LNCaP clone FGC (cell line): ENCODE data around the gene ARHGAP24.

Experiments used
- DNase-seq: peaks from one replicate; pipeline ENCODE4 v3.0.0-alpha.2; 2011; ENCODE audit warnings: low read depth
- H3K4me3 ChIP-seq: 2 replicates; pipeline ENCODE4 v1.5.1; 2011; ENCODE audit warnings: mild to moderate bottlenecking, low read depth, low read length, control low read depth
- TF ChIP-seq, protein P1 (sequence below): IDR thresholded peaks from 2 replicates; pipeline ENCODE4 v1.5.1; 2012; ENCODE audit warnings: mild to moderate bottlenecking; ENCODE audit not compliant: control insufficient read depth, insufficient read depth; ENCODE audit errors: extremely low read depth

The ARHGAP24 gene

DNA sequence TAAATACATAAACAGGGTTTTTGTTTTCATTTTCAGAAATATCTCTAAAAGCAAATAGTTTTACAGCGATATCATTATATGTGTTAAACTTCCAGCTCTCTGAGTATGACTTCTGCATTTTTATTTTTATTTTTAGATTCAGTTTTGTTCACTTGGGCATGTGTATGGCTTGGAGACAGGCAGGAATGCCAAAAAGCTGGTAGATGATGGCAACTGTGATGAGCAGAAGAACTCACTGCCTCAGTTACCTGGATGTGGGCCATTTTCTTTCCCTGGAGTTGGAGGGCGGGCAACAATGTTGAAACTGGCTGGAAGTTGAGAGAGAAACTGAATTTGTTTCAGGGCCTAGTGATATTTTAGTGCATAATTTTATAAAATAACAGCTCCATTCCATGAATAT is 266.4 kb downstream of the ARHGAP24 start:
- no peak overlapping the region for H3K4me3 ChIP-seq
- TF ChIP-seq, protein P1, sequence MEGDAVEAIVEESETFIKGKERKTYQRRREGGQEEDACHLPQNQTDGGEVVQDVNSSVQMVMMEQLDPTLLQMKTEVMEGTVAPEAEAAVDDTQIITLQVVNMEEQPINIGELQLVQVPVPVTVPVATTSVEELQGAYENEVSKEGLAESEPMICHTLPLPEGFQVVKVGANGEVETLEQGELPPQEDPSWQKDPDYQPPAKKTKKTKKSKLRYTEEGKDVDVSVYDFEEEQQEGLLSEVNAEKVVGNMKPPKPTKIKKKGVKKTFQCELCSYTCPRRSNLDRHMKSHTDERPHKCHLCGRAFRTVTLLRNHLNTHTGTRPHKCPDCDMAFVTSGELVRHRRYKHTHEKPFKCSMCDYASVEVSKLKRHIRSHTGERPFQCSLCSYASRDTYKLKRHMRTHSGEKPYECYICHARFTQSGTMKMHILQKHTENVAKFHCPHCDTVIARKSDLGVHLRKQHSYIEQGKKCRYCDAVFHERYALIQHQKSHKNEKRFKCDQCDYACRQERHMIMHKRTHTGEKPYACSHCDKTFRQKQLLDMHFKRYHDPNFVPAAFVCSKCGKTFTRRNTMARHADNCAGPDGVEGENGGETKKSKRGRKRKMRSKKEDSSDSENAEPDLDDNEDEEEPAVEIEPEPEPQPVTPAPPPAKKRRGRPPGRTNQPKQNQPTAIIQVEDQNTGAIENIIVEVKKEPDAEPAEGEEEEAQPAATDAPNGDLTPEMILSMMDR, result no peak
- no peak for DNase-seq

DNA sequence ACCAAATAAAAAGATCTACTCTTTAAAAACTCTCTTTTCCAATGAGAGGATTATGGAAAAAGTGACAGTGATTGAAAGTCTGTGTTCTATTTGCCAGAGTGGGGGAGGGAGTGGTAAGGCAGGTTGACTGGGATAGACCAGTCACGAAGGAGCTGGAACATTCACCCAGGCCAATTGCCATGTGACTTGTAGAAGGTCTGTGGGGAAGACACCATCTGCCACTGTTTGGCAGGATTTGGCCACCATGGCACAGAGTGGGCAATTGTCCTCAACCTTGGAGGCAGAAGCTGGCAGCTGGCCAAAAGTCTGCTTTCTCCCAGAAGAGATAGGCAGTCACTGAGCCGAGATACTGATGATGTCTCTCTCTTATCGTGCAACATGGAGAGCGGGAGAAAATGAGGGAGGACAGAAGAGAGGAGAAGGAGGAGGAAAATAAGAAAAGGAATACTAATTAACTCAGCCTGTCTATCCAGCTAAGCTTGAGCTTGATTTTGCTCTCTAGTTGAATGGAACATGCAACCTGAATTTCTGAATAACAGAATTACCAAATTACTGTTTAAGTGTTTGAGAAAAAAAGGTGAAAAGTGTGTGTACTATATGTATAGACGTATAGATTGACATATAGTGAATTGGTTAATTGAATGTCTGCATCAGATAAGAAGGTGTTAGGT is 267.1 kb downstream of the ARHGAP24 start:
- TF ChIP-seq, protein P1, result no peak
- no peak for DNase-seq

DNA sequence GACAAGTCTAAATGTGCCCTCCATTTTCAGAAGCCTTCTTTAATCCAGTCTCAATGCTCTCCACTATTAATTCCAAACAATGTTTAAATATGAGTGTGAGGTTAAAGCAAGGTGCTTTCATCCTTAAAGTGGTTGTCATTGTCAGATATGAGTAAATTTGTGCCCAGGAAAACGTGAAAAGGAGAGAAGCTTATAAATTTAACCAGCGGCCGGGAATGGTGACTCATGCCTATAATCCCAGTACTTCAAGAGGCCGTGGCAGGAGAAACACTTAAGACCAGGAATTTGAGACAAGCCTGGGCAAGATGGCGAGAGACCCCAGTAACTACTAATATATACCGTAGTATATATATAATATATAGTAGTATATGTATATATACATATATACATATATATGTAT is 270.0 kb downstream of the ARHGAP24 start:
- no peak for DNase-seq
- H3K4me3 ChIP-seq, result no peak overlapping the region
- TF ChIP-seq, protein P1, result no peak

More for the DNA sequence above, 267.1 kb downstream of the ARHGAP24 start:
- no peak overlapping the region for H3K4me3 ChIP-seq

DNA sequence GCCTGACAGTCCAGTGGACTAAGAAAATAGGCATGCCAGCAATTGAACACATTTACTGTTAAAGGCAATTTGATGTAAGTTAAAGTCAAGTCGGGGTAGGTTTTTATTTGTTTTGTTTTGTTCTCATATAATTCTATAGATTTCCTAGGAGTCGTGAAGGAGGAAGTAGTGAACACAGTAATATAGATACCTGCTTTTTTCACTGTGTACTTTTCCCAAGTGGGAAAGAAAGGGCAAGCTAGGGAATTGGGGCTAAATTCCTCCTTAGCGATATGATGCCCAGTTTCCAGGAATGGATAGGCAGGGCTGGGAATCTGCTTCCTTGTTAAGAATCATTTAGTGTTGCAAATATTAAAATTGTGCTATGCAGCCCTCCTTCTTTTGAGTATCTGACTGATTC is 271.0 kb downstream of the ARHGAP24 start:
- H3K4me3 ChIP-seq, result no peak overlapping the region
- DNase-seq, result no peak
- TF ChIP-seq, protein P1, result no peak

DNA sequence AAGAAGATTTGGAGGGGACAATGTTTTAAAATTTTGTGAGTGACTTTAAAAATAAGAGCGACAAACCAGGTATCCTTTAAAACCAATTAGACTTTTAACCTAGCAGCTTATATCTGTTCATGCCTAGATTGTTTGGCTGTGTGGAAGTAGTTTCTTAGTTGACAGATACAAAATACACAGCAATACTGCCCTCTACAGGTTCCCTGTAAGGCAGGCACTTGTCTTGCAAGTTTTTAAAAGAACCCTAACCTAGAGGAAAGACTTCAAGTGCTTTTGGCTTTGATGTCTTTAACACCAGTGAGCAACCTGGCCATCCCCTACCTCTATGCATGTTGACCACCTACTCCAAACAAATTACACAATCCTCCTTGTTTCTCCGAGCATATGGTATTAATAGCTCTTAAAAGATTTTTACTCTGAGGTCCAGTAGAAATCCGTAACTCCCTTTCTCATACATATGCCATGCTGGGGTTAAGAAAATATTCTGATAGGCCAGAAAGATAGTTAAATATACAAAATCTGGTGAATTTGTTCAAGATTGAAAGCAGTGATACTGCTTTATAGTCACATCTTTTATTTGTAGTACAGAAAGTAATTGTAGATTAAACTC is 273.0 kb downstream of the ARHGAP24 start:
- TF ChIP-seq, protein P1, result peak; percentile 84
- peak; percentile 63 for DNase-seq
- H3K4me3 ChIP-seq, result no peak overlapping the region

DNA sequence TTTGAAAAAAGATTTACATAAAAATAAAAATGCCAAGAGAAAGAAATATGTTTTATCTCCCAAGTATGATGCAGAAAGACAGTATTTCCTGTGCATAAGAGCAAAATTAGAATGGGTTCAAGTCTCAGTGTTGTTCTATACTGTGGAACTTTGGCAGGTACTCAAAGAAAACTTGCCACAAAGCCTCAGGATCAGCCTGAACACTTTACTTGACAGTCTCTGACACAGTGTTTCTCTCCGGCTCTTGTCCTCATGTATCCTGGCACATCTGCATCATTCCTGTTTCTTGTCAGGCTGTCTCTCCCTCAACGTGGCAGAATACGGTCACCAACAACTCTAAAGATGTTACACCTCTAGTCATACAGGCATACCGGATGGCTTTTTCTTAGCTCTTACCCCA is 273.7 kb downstream of the ARHGAP24 start:
- no peak overlapping the region for H3K4me3 ChIP-seq
- no peak for DNase-seq
- TF ChIP-seq, protein P1, result no peak

DNA sequence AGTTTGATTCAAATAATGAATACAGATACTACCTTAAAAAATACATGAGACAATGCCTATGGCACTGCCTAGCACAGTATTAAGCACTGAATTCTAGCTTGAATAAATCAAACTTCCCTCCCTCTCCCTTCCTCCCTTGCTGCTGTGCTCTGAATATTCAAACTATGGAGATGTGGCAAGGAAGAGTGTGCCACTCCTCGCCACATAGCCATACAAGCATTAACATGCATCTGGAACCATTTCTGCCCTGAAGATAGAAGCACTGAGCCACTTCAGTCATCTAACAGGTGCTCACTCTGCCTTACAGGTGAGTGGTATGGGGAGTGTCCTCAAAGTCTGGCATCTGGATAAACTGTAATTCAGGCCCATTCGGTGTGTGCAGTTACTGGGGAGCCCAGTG is 276.9 kb downstream of the ARHGAP24 start:
- TF ChIP-seq, protein P1, result no peak
- H3K4me3 ChIP-seq, result no peak overlapping the region
- no peak for DNase-seq
